ENCODE data around the gene LFNG.

DNA sequence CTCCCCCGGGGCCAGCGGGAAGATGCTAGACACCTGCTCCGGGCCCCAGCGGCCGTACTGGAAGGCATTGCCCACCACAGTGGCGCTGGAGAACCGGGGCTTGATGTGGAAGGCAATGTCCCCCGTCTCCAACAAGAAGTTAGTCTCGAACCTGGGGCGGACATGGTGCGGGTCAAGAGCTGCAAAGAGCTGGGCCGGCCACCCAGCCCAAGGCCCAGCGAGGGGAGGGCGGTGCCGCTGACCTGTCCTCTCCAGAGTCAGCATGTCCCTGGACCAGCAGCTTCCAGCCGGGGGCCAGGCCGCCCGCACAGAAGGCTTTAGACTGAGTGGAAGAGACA lies 43.9 kb upstream of the LFNG start:
- TF ChIP-seq, protein P1, sequence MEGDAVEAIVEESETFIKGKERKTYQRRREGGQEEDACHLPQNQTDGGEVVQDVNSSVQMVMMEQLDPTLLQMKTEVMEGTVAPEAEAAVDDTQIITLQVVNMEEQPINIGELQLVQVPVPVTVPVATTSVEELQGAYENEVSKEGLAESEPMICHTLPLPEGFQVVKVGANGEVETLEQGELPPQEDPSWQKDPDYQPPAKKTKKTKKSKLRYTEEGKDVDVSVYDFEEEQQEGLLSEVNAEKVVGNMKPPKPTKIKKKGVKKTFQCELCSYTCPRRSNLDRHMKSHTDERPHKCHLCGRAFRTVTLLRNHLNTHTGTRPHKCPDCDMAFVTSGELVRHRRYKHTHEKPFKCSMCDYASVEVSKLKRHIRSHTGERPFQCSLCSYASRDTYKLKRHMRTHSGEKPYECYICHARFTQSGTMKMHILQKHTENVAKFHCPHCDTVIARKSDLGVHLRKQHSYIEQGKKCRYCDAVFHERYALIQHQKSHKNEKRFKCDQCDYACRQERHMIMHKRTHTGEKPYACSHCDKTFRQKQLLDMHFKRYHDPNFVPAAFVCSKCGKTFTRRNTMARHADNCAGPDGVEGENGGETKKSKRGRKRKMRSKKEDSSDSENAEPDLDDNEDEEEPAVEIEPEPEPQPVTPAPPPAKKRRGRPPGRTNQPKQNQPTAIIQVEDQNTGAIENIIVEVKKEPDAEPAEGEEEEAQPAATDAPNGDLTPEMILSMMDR (IDR thresholded peaks at IDR 0.05; ENCODE audit: low read length): no peak
- TF ChIP-seq EZH2 (IDR thresholded peaks at IDR 0.05; ENCODE audit: borderline replicate concordance, low read length): no peak
